ENCODE results near the gene HSFX3. TPM values are rescaled to one million over a fixed set of nuclear protein-coding genes. Genes with fewer than 3 reads are reported as not detected.
"Not testable (repeated sequence)": the region's sequence is repeated elsewhere in the genome, so short reads cannot be mapped to it uniquely, and the experiment has no call there.

Gene HSFX3, protein sequence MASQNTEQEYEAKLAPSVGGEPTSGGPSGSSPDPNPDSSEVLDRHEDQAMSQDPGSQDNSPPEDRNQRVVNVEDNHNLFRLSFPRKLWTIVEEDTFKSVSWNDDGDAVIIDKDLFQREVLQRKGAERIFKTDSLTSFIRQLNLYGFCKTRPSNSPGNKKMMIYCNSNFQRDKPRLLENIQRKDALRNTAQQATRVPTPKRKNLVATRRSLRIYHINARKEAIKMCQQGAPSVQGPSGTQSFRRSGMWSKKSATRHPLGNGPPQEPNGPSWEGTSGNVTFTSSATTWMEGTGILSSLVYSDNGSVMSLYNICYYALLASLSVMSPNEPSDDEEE
- total RNA-seq: 0.59 TPM
- long read RNA-seq, partial matches to known transcripts: 0 of 1 reads
- long read RNA-seq, other reads (novel, unspliced or antisense): 0 of 1 reads

DNA sequence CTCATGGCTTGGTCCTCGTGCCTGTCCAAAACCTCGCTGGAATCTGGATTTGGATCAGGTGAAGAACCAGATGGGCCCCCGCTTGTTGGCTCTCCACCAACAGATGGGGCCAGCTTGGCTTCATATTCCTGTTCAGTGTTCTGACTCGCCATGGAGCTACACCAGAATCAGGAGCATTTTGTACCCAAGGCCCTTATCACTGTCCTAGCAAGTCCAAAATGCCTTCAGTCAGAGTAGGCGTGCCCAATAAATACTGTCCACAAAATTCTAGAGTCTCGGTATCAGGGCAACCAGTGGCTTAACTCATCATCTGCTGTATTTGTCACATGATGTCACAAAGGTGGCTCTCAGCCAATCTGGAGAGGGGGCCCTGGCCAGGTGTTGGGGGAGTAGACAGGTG lies at the start of gene HSFX3:
HSFX3 (minus strand) TSS at position 224 of the 400 bp plus-strand sequence; CDS start at position 152, 72 bp downstream.
- DNase-seq (ENCODE audit: low spot score): not testable (repeated sequence)

DNA sequence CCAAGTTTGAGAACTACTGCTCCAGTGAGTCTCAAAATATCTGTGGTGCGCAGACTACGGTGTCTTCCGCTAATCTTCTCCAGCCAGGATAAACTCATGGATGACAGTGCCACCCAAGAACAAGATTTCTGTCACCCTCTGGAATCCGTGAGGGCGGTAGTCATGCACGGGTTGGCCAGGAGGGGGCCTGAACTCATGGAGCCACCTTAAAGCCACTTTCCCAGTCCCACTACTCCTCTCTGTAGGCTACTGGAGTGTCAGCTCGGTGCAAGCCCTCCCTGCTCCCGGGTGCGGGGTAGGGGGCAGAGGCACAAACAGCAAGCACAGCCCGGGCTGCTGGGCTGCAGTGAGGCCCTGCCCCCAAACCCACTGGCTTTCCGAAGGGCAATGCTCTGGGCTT lies 48.9 kb upstream of the HSFX3 start:
- DNase-seq (ENCODE audit: low spot score); intact Hi-C loops (cut with DNase I): not testable (repeated sequence)

More for the DNA sequence above, at the start of gene HSFX3:
- intact Hi-C loops (cut with DNase I): not testable (repeated sequence)

DNA sequence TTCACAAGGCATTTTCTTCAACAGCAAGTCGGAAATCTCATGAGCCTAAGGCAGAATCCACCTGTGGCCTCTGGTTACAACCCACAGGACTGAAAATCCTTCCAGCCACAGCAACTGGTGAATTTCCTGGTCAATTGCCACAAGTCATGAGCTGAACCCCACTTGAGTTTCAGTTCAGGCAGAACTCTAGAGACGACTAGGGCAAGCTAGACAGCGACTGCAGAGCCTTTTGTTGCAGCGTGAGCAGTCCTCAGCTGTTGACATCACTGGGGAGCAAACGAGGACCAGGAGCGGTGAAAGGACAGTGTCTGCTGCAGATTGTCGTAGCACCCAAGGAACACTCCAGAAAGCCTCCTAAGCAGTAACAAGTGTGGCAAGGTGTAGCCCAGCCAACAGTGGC lies 46.2 kb upstream of the HSFX3 start:
- DNase-seq (ENCODE audit: low spot score); intact Hi-C loops (cut with DNase I): not testable (repeated sequence)

DNA sequence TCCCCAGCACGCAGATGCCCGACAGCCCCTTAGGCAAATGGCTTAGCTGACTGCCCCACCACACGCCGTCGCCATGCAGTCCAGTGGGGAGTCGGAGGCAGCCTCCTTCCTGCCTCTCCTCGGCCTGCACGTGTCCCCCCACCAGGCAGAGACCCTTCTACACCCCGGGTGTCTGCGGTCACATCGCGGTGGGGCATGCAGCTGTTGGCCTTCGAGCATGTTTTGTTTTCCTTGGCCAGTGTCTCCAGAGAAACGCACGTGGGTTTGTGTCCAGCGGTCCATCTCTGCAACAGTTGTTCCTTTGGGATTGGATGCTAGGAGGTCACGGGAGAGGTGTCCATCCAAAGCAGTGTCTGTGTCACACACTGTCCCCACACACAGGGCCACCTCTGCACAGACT lies 45.5 kb upstream of the HSFX3 start, which contains the start of gene HSFX2:
HSFX2 (minus strand) TSS at position 101 of the 400 bp plus-strand sequence. CDS start 614 bp downstream, outside the sequence.
- DNase-seq (ENCODE audit: low spot score); intact Hi-C loops (cut with DNase I): not testable (repeated sequence)

DNA sequence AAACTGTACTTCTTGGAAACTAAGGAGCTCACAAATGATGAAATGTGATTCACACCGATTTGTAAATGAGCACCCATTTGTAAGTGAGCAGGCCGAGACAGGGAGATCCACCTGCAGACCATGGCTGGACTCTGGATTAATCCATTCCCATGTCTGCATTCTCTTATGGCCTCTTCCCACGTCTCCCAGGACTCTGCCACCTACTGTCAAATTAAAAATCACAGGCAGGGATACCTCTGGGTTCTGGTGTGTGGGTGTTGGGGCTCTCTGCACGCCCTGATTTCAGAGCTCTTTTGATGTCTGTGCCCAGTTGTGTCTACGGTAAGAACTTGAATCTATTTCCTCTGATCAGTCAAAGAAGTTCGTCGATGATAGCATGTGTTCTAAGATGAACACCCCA lies 41.3 kb upstream of the HSFX3 start:
- intact Hi-C loops (cut with DNase I); DNase-seq (ENCODE audit: low spot score): not testable (repeated sequence)

DNA sequence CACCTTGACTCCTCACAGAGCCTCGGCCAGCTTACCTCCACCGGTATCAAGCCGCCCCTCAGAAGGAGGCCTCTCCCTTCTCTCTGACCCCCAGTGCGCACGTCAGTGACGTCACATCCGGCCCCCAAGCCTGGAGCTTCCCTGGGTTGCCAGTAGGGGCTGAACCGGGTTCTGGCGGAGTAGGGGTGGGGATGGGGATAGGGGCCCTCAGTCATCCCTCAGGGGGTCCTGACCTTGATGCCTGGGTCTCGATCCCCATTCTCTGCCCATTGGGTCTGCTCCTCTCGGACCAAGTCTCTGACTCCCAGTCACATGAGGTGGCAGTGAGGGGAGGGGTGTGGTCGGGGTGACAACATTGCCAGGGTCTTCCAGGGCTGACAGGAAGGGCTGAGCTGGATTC lies 37.6 kb upstream of the HSFX3 start, which contains the start of gene MAGEA9B:
MAGEA9B (minus strand) TSS at position 101 of the 400 bp plus-strand sequence. CDS start 4,280 bp downstream, outside the sequence.
- intact Hi-C loops (cut with DNase I): not testable (repeated sequence)

DNA sequence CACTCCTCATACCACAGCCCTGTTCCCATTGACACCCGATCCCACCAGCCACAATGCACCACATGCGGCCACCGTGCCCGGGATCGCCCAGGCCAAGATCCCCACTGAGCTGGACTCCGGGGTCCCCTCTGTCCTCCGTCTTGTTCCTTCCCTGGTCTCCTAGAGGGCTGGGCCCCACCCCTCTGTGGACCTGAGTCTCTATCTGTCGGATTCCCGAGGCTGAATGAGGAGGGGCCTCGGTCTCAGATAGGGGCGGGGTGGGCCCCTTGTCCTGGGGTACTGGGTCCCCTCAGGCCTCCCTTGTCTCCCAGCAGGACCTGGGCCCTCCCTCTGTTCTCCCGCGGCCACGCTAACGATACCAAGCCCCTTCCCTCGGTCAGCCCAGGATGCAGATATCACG lies 35.9 kb upstream of the HSFX3 start:
- DNase-seq (ENCODE audit: low spot score); intact Hi-C loops (cut with DNase I): not testable (repeated sequence)

More for the DNA sequence above, 37.6 kb upstream of the HSFX3 start, which contains the start of gene MAGEA9B:
- DNase-seq (ENCODE audit: low spot score): not testable (repeated sequence)

DNA sequence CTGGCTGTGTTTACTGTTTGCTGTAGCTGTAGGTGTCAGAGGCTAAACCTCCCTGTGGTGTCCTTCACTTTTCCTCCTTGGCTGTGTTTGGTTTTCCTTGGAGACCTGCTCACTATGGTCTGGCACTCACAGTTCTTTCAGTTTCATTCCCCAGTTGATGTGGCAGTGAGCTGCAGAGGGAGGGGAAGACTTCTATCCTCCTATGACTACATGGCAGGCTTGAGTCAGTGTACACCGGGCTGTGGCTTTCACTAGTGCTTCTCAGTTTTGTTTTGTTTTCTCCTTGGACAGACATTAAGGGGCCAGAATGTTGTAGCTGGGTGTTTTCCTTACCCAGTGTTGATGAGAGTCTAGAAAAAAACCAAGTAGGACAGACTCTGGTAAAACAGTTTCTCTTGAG lies 23.7 kb upstream of the HSFX3 start:
- DNase-seq (ENCODE audit: low spot score): not testable (repeated sequence)

DNA sequence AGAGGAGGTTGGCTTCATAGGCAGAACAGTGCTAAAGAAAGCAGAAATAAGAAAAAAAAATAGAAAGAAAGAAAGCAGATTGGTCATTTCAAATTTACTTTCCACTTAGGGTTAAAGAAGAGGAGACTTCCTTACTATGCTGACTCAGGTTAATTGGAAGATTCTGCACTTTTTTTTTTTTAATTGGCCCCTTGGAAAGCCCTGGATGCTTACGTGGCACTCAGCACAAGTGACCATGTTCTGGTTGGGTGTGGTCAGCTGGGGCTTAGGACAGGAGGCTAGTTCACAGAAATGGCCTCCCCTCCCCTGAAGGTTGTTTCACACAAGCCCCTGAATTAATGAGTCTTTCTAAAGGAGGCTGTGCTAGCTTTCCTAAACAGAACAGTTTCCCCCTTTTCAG lies 23.0 kb upstream of the HSFX3 start:
- DNase-seq (ENCODE audit: low spot score): no peak
- intact Hi-C loops (cut with DNase I): no loop called here

More for the DNA sequence above, 23.7 kb upstream of the HSFX3 start:
- intact Hi-C loops (cut with DNase I): not testable (repeated sequence)

DNA sequence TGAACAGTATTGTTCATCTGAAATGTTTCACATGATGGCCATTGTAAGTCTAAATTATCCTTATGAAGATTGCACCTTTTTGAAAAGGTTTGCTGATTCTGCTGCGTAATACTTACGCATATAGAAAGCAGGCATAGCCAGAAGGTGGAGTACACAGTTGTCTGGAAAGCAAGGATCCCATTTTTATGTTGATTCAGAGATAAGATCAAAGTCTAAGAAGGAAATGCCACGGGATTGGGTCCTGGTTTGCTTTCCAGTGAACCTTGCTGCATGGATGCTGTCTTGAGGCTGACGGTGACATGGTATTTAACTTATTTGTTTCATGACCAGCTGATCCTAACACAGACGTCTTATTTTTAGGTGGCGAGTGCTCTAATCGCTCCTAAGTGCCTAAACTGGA lies 22.0 kb upstream of the HSFX3 start:
- no peak for DNase-seq (ENCODE audit: low spot score)
- intact Hi-C loops (cut with DNase I): no loop called here

DNA sequence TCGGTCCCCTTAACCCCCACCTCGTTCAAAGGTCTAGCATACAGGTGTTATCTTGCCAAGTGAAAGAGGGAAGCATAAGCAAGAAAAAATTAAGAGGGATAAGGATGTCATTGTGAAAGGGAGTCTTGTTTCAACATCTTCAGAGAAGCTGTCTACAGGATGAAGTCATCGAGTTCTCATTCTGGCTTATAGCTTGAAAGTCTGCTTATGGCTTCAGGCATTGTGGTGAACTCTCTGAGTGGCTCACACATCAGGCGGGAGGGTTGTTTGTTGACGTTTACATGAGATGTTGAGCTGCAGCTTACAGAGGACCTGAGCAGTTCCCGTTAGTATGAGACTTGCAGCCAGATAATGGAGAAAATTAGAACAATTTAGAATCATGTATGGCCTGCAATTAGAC lies 20.9 kb upstream of the HSFX3 start:
- no peak for DNase-seq (ENCODE audit: low spot score)
- intact Hi-C loops (cut with DNase I): no loop called here

DNA sequence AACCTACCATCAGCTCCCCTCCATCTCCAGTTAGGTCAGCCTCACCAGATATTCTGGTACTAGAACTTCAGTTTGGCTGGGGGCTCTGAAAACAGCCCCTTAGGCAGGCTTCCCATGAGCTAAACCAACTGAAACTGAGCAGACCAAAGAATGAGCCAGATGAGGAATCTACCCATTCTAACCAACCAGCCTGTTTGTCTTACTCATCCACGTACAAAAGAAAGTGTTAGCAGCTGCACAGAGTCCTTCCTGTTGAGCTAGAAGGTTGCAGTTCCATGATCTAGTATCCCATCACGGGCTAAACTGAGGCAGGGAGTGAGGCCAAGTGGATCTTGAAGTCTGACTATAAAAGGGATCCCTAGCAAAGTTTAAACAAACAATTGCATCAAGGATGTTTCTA lies 20.0 kb upstream of the HSFX3 start:
- intact Hi-C loops (cut with DNase I): loop anchor here (10.0 kb wide), 1 partner anchor 75 kb away; no protein-coding TSS in a partner anchor
- DNase-seq (ENCODE audit: low spot score): no peak

DNA sequence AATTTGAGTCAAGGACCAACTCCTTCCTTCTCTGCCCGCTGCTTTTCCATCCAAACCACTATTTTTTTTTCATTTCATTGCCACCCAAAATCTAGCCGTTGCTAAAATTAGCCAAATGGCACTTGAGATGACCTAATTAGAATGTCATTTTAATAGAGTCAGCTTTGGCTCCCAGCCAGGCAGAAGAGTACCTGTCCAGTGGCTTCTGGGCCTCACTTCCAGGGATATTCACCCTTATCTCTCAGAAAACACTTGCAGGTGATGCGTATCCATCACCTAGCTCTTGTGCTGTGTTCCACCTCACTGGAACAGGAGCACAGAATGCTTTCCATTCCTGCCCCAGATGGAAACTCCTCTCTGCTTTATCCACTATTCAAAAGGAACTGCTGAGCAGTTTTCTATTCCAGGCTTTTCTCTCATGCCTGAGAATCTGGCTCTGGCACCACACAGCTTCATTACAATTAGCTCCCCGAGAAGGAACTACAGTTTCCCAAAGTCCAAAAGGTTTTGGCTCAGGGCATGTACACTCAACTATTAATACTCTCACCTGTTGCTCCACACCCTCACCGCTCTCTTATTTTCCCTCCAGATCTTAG lies 19.1 kb upstream of the HSFX3 start:
- intact Hi-C loops (cut with DNase I): loop anchor here (10.0 kb wide), 1 partner anchor 76 kb away; no protein-coding TSS in a partner anchor
- DNase-seq (ENCODE audit: low spot score): no peak

DNA sequence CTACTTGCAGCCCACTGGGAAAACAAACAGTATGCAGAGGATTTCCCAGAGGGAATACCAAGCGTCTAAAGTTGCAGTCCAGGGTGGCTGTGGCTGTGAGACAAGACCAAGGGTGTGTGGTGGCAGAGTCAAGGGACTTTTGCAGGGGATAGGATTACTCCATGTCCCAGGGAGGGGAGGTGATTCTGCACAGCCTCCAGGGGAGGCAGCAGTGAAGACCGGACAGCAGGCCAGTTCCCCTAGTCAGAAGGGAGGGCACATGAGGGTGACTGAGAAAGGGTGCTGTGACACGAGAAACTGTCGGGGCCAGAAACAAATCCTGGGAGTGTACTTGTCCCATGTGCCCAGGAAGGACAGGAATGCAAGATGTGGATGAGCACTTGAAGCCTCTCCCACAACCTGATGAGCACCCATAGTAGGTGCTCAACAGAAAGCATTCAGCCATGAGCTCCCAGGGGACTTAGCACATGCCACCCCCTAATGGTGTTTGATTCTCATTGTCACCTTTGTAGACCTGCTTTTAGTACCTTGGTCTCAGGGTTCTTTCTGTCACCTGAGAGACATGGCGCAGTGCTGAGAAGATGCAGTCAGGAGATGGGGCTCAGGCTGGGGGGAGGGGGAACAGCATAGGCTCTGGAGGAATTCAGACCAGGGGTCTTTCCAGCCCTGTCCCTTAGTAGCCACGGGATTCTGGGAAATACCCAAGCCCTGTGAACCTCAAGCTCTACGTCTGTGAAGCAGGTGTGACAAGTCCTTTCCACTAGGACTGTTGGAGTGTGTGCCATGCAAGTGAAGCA lies 18.1 kb upstream of the HSFX3 start:
- DNase-seq (ENCODE audit: low spot score): peak; percentile 72
- intact Hi-C loops (cut with DNase I): loop anchor here (10.0 kb wide), 1 partner anchor 77 kb away; no protein-coding TSS in a partner anchor

DNA sequence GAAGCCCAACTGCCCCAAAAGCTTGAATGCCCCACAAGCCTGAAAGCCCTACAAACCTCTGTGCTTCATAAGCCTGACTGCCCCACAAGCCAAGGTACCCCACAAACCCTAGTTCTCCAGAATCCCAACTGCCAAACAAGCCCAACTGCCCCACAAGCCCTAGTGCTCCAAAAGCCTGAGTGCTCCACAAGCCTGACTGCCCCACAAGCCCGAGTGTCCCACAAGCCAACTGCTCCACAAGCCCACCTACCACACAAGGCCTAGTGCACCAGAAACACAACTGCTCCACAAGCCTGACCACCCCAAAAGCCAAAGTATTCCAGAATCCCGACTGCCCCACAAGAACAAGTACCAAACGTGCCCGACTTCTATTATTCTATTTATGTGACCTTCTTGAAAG lies 13.6 kb upstream of the HSFX3 start:
- intact Hi-C loops (cut with DNase I): loop anchor here (10.0 kb wide), 1 partner anchor 81 kb away; no protein-coding TSS in a partner anchor
- DNase-seq (ENCODE audit: low spot score): no peak

DNA sequence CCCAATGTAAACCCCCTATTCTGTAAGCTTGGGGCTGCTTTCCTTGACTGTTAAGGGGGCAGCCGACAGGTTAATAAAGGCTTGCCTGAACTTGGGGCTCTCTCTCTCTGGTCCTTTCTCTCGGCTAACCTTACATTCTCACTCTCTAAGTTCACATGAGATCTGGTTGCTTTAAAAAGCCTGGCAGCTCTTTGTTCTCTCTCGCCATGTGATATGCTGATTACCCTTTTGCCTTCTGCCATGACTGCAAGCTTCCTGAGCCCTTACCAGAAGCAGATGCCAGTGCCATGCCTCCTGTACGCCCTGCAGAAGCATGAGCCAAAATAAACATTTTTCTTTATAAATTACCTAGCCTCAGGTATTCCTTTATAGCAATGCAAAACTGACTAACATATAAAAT lies 5.5 kb upstream of the HSFX3 start:
- intact Hi-C loops (cut with DNase I); DNase-seq (ENCODE audit: low spot score): not testable (repeated sequence)

DNA sequence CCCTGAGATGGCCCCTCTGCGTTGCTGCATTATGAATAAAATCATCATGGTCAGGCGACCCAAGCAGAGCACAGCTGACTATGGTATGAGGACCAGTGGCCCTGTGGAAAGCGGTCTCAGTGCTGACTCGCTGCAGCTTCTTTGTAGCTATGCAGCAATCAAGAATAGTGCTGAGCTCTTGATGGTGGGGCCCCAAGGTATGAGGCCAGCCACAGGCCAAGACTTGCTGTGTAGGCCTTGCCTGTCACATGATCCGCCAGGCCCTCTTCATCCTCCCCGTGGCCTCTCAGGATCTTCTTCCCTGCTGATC lies 2.2 kb upstream of the HSFX3 start:
- DNase-seq (ENCODE audit: low spot score); intact Hi-C loops (cut with DNase I): not testable (repeated sequence)

DNA sequence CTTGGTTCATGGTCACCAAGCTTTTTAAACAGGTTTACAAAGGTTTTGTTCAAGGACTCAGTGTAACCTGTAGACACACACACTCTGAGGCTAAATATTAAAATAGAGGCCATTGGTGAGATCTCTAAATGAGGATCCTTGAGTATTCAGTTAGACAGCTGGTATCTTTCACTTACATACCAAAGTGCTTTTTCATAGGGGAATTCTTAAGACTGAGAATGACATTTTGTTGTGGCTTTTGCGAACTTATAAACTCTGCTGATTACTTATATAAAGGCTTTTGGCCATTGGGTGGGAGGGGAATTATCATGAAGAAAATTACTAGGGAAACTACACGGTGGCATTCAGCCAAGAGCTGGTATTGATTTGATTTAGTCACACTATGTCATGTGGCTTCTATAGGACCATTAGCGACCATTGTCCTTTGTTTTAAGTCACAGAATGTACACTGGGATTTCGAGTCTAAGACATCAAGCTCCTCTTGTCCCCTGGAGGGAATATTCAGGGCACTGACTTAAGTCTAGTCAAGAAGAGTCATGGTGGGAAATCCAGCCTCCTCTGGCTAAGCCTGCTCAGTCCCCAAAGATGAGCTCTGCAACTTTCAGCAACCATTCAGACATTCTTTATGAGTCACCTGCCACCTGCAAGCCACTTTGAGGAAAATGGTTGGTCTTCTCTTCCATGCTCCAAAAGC lies 1.7 kb upstream of the HSFX3 start:
- DNase-seq (ENCODE audit: low spot score); intact Hi-C loops (cut with DNase I): not testable (repeated sequence)

DNA sequence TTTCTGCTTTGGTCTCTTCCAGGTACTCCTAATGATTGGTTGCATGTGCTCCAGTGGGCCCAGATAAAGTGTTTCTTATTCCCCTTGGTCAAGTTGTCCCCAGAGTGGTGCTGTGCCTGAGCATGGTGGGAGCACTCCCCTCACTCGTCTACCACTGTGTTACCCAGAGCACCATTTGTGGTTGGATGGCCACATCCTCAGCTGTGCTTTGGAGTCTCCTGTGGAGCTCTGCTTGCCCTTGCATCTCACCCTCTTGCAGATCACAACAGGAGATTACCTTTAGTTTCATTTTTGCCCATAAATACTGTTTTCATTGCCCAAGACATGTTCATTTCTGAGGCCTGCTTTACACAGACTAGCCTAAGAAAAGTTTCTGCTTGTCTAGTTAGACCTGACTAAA lies 730 bp upstream of the HSFX3 start:
- intact Hi-C loops (cut with DNase I); DNase-seq (ENCODE audit: low spot score): not testable (repeated sequence)
